HG03442 (cell line): ENCODE measurements around the gene FNDC4.

ENCODE experiments used
- ATAC-seq: cut with Tn5 transposase; IDR thresholded peaks from one replicate; pipeline ENCODE4 v1.9.1; 2021; ENCODE audit warnings: mild to moderate bottlenecking, moderate library complexity; ENCODE audit not compliant: unreplicated experiment

FNDC4 gene

GRCh38 chr2:27494284-27494943, 586 bp downstream of the FNDC4 start:
- no peak for ATAC-seq

DNA sequence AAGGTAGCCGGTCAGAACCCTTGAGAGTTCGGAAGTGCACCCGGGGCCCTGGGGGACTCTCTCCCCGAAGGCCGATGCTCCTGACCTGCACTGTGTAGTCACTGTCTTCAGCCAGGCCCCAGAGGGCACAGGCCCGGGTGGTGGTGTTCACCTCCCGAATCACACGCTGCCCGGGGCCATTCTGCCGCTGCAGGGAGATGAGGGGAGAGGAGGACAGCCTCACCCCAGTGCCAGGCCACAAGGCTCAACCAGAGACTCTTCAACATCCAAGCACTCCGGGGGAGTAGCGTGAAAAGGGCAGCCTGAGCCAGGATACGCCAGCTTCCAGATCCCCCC, 1.1 kb downstream of the FNDC4 start:
- ATAC-seq, result no peak

- no peak for ATAC-seq
Measured at GRCh38 chr2:27492557-27492956, 2.4 kb downstream of the FNDC4 start.

GRCh38 chr2:27489498-27490397, 5.3 kb downstream of the FNDC4 start, which contains the start of gene IFT172:
Gene IFT172, minus strand, starts transcription at chr2:27489743. Its CDS starts 90 bp downstream, at chr2:27489653.
- peak; percentile 95 for ATAC-seq

- ATAC-seq, result no peak
Measured at GRCh38 chr2:27489118-27489497, 5.9 kb downstream of the FNDC4 start.

DNA sequence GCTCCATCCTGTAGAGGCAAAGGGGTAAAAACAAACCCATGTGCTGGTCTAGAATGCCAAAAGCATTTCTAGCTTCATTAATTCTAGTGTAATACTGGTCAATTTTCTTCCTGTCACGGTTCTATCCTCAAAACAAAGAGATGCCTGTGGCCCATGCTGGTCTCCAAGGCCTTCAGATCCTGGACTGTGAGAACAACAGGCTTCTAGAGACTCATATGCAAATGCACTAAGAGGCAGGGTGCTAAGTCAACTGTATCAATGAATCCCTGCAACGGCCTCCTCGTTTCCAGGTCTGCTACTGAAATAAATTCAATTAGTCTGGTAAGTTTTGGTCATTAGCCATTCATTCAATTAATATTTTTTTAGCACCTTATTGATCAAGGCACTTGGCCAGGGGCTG, 9.5 kb downstream of the FNDC4 start:
- ATAC-seq, result no peak

DNA sequence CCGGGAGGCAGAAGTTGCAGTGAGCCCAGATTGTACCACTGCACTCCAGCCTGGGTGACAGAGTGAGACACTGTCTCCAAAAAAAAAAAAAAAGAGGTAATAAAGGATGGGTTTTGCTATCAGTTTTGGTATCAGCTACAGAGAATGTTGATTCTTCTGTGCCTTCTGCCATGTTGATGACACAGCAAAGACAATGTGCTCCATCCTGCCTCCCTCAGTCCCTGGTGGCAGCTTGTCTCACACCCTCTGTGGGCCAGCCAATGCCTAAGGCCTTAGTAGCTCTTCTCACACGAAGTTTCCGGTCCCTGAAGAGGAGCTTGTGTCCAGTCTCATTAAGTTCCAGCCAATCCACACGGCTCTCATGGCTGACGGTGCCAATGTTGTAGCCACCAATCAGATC, 23.0 kb downstream of the FNDC4 start:
- no peak for ATAC-seq

DNA sequence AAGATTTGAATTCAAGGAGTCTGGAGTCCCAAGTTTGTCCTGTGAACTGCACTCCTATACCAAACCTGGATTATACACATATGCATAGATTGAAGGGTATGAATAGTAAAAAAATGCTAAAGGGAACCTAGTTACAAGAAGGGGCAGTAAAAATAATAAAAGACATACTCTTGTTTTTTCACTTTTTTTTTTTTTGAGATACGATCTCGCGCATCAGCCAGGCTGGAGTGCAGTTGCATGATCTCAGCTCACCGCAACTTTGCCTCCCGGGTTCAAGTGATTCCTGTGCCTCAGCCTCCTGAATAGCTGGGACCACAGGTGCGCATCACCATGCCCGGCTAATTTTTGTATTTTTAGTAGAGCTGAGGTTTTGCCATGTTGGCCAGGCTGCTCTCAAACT, 30.6 kb downstream of the FNDC4 start:
- no peak for ATAC-seq

DNA sequence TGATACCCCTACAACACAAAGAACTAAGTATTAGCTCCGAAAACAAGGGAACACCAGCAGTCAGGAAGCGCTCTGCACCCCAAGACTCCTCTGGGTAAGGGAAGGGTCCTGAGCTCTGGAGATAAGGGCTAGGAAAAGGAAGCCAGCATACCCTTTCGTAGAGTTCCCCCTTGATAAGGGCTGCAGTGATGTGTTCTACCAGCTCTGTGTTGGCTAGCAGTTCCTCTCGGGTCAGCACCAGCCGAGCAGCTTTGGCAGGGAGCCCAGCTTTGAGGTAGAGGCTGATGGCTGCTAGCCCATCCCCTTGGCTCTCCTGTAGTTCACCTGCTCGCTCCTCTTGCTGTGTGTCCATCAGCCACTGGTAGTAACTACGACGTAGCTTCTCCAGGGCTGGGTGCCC, 33.9 kb downstream of the FNDC4 start:
- no peak for ATAC-seq

- ATAC-seq, result no peak
Measured at GRCh38 chr2:27453968-27454367, 41.0 kb downstream of the FNDC4 start.

DNA sequence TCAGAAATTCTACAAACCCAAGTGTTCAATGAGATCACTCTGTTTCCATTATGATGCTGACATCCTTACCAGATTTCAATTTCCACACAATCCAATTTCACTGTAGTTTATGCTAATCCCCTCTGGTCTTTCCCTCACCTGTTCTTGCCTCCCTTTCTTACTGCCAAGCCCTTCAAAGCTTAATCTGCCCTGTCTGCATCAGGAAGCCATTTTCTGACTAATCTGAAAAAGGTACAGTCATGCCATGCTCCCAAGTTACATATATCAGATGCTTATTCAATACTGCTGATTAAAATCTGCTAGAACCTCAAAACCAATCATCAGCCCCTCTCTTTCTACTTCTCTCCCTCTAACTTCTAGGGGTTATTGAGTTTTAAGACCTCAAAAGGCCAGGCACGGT, 43.9 kb downstream of the FNDC4 start:
- ATAC-seq, result no peak

GRCh38 chr2:27448381-27448780, 46.6 kb downstream of the FNDC4 start:
- no peak for ATAC-seq

- ATAC-seq, result no peak
Measured at GRCh38 chr2:27446057-27446456, 48.9 kb downstream of the FNDC4 start.

- no peak for ATAC-seq
Measured at GRCh38 chr2:27445615-27446014, 49.4 kb downstream of the FNDC4 start.

GRCh38 chr2:27445155-27445554, 49.8 kb downstream of the FNDC4 start:
- ATAC-seq, result no peak

GRCh38 chr2:27442920-27443282, 52.1 kb downstream of the FNDC4 start:
- no peak for ATAC-seq

DNA sequence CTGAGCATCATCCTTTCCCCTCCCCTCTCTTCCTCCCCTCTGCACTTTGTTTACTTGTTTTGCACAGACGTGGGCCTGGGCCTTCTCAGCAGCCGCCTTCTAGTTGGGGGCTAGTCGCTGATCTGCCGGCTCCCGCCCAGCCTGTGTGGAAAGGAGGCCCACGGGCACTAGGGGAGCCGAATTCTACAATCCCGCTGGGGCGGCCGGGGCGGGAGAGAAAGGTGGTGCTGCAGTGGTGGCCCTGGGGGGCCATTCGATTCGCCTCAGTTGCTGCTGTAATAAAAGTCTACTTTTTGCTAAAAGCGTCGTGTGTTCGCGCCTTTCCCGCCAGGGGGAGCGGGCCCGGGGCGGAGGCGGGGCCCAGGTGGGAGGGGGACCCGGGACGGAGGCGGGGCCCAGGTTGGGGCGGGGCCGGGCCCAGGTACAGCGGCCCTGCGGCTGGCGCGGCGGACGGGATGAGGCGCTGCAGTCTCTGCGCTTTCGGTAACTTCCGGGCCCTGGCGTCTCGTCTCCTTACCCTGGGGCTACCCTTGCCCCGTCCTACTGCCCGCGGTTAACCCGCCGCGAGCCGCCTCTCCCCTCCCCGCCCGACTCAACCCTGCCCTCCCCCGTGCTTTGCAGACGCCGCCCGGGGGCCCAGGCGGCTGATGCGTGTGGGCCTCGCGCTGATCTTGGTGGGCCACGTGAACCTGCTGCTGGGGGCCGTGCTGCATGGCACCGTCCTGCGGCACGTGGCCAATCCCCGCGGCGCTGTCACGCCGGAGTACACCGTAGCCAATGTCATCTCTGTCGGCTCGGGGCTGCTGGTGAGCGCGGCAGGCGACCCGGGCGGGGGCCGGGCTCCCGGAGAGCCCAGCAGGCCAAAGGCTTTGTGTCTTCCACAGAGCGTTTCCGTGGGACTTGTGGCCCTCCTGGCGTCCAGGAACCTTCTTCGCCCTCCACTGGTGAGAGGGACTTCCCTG, 52.8 kb downstream of the FNDC4 start, which contains the start of gene KRTCAP3:
TSS of gene KRTCAP3 (plus strand) at position 424 of the 962 bp plus-strand sequence. CDS start at position 456, 32 bp downstream.
- ATAC-seq, result no peak
